GM12878 (cell line): ENCODE data around the gene TEAD4. TPM values are rescaled to one million over a fixed set of nuclear protein-coding genes. Genes with fewer than 3 reads are reported as not detected.

Experiments used
- ATAC-seq: fragments of 200-7000 bp; cut with Tn5 transposase; 3 replicates; pipeline ENCODE4 v1.9.1; 2020; ENCODE audit warnings: mild to moderate bottlenecking, moderate library complexity
- BruUV-seq: library from RNA; stranded (reverse); fragments of 400-500 nt; replicated peaks from 2 replicates; lab custom pipeline; 2021; lab: Mats Ljungman, UMichigan
- CTCF ChIA-PET: fragments of 300-600 bp; sonication (Branson Sonifier 250); formaldehyde crosslinking; extraction: SDS; loops from one replicate; lab custom pipeline; 2021; ENCODE audit warnings: inconsistent platforms; lab: Yijun Ruan, JAX
- POLR2A ChIA-PET: fragments of 350-600 bp; formaldehyde crosslinking; extraction: SDS; loops from one replicate; lab custom pipeline; 2021; ENCODE audit warnings: inconsistent platforms; lab: Charles Lee
- RAD21 ChIA-PET: fragments of 300-600 bp; sonication (Branson Sonifier 250); formaldehyde crosslinking; loops from one replicate; lab custom pipeline; 2023; ENCODE audit warnings: antibody characterized with exemption; ENCODE audit not compliant: unreplicated experiment; lab: Charles Lee
- SMC1A ChIA-PET: fragments of 300-600 bp; sonication (Branson Sonifier 250); formaldehyde crosslinking; loops from one replicate; lab custom pipeline; 2023; ENCODE audit not compliant: unreplicated experiment, uncharacterized antibody; lab: Charles Lee
- DNase-seq: peaks from one replicate; pipeline ENCODE4 v3.0.0-alpha.2; 2011; ENCODE audit warnings: low read depth, low spot score
- FAIRE-seq: peaks from 3 replicates; lab custom pipeline; 2011; peaks lifted over from hg19 to GRCh38; lab: Jason Lieb, UNC
- H2AFZ ChIP-seq: 2 replicates; pipeline ENCODE4 v1.6.0; 2011; ENCODE audit warnings: low read depth, low read length, control low read depth; ENCODE audit not compliant: control insufficient read depth
- H3K27ac ChIP-seq: 2 replicates; pipeline ENCODE4 v1.5.1; 2011; ENCODE audit warnings: control low read depth; ENCODE audit not compliant: control insufficient read depth, insufficient read depth
- H3K27me3 ChIP-seq, 2 experiments: replicated peaks in 1 of 2; 2 replicates each; pipeline versions ENCODE4 v1.6.0 to v1.6.1; 2011; ENCODE audit warnings: low read length in 1 of 2; ENCODE audit not compliant: control insufficient read depth in 2 of 2, insufficient read depth in 2 of 2
- H3K36me3 ChIP-seq, 2 experiments: 2 replicates each; pipeline ENCODE4 v1.5.1; 2011; ENCODE audit warnings: low read length in 1 of 2; ENCODE audit not compliant: control insufficient read depth in 2 of 2, insufficient read depth in 2 of 2
- H3K4me1 ChIP-seq: 2 replicates; pipeline ENCODE4 v1.6.1; 2011; ENCODE audit warnings: mild to moderate bottlenecking, low read length, moderate library complexity, mixed read lengths; ENCODE audit not compliant: control insufficient read depth, insufficient read depth
- H3K4me2 ChIP-seq: 2 replicates; pipeline ENCODE4 v1.6.0; 2011; ENCODE audit warnings: control low read depth; ENCODE audit not compliant: control insufficient read depth, insufficient read depth
- H3K4me3 ChIP-seq: fragments of 200-600 bp; sonication (generic); 2 replicates; pipeline ENCODE4 v1.5.1; 2016
- H3K79me2 ChIP-seq: 2 replicates; pipeline ENCODE4 v1.6.0; 2011; ENCODE audit warnings: low read length; ENCODE audit not compliant: control insufficient read depth, insufficient read depth
- H3K9ac ChIP-seq: 2 replicates; pipeline ENCODE4 v1.8.0; 2011; ENCODE audit warnings: low read length, control low read depth, mixed read lengths; ENCODE audit not compliant: control insufficient read depth, insufficient read depth
- H3K9me3 ChIP-seq: replicated peaks from 3 replicates; pipeline ENCODE4 v1.5.1; 2011; ENCODE audit warnings: mild to moderate bottlenecking, low read length; ENCODE audit not compliant: control insufficient read depth, insufficient read depth
- H4K20me1 ChIP-seq: 2 replicates; pipeline ENCODE4 v1.6.0; 2011; ENCODE audit not compliant: control insufficient read depth, insufficient read depth
- EGR1 ChIP-seq, 2 experiments: IDR thresholded peaks; 1 replicate in 1 of 2; 2 replicates in 1 of 2; pipeline ENCODE4 v1.6.1; 2011 to 2012; ENCODE audit warnings: low read depth in 2 of 2, low read length in 2 of 2, borderline replicate concordance in 1 of 2, mild to moderate bottlenecking in 1 of 2, moderate library complexity in 1 of 2
- MAX ChIP-seq: IDR thresholded peaks from 2 replicates; pipeline ENCODE4 v1.6.1; 2012; ENCODE audit warnings: low read depth, low read length, improper control_type of control experiment
- NRF1 ChIP-seq: conservative IDR thresholded peaks from 2 replicates; pipeline ENCODE4 v1.6.1; 2011; ENCODE audit warnings: mild to moderate bottlenecking, low read depth, low read length, improper control_type of control experiment
- PKNOX1 ChIP-seq: fragments of 450-650 bp; IDR thresholded peaks from 2 replicates; pipeline ENCODE4 v1.6.1; 2016; ENCODE audit warnings: mild to moderate bottlenecking
- TCF12 ChIP-seq: IDR thresholded peaks from 2 replicates; pipeline ENCODE4 v1.6.1; 2011; ENCODE audit warnings: low read depth, mild to moderate bottlenecking, low read length
- ZNF592 ChIP-seq: fragments of 450-650 bp; IDR thresholded peaks from 2 replicates; pipeline ENCODE4 v1.6.1; 2017; ENCODE audit warnings: mild to moderate bottlenecking, moderate library complexity
- WGBS: methylation state at CpG from one replicate; pipeline ENCODE4 v1.1.6; 2016; ENCODE audit warnings: low lambda C conversion rate; ENCODE audit not compliant: insufficient replicate concordance, insufficient coverage; ENCODE audit errors: missing lambda C conversion rate; 5-methylcytosine and 5-hydroxymethylcytosine counted together
- in situ Hi-C: fragments of 300-500 bp; cut with MboI; formaldehyde crosslinking; loops from 9 replicates; pipeline ENCODE4 v1.14.3; 2018; ENCODE audit warnings: mixed read lengths
- intact Hi-C: fragments of 100-400 bp; cut with micrococcal nuclease; formaldehyde crosslinking; loops from one replicate; pipeline ENCODE4 v1.14.2; 2022; ENCODE audit not compliant: unreplicated experiment
- polyA plus RNA-seq, 11 experiments: library from polyadenylated mRNA; depleted of rRNA in 4 of 11; unstranded in 6 of 11; stranded (reverse) in 5 of 11; fragments of >200 nt; fragmentation: Nextera tagmentation in 4 of 11; fragmentation: Illumina TruSeq in 1 of 11; extraction: Ambion mirVana in 4 of 11; extraction: Trizol in 1 of 11; gene quantifications; 1 replicate in 1 of 11; 2 replicates in 10 of 11; pipeline versions ENCODE4 v1.2.1 to v1.2.3, GENCODE V29; 2011 to 2016; ENCODE audit warnings: inconsistent platforms in 2 of 11, missing spikeins in 2 of 11, low read depth in 1 of 11
- total RNA-seq, 4 experiments: library from RNA; depleted of rRNA in 3 of 4; stranded (reverse); fragments of >200 nt in 3 of 4; fragmentation: Illumina TruSeq in 1 of 4; extraction: Trizol in 1 of 4; gene quantifications; 2 replicates each; pipeline versions ENCODE4 v1.2.1 to v1.2.3, GENCODE V29; 2013 to 2021

TEAD4 gene
- total and polyA plus RNA-seq, 10 of the 15 experiments (the other 5 are each of a cell fraction or from before 2014, with no cell fraction given): 0.04 to 0.68 (median 0.31) TPM; not detected in 4

GRCh38 chr12:2919249-2919648 lies 39.9 kb upstream of the TEAD4 start (continued):
- TF ChIP-seq ZNF592 (no peak), NRF1 (no peak), TCF12 (no peak), EGR1 (IDR thresholded peaks at IDR 0.05; ENCODE audit: borderline replicate concordance in 1 of 2, low read depth in 2 of 2, low read length in 2 of 2) (no peak)

- no peak overlapping the region for H3K27ac ChIP-seq
- H3K9ac ChIP-seq: no peak overlapping the region
- CTCF ChIA-PET: interaction anchor here (0.6 to 1.5 kb wide), 3 partner anchors 23 to 76 kb away, joined by 3 to 4 read pairs (median 3); no protein-coding TSS in a partner anchor
- no peaks in the 10 kb centered on the region for H4K20me1 ChIP-seq
- TF ChIP-seq PKNOX1: peak; percentile 56; the same call in 1 of the 2 replicates
- no peak for TF ChIP-seq MAX
- TF ChIP-seq, all 136 proteins: peak for 1
- Histone ChIP-seq H3K79me2 (no peaks in the 10 kb centered on the region), H3K4me3 (no peak overlapping the region), H3K4me2 (no peak overlapping the region), H2AFZ (no peak overlapping the region), H3K9me3 (no peaks in the 10 kb centered on the region), H3K27me3 (no peaks in the 10 kb centered on the region), H3K36me3 (peaks cover 0 to 2% of the 10 kb centered on the region in 2 experiments; a peak in 1 of 4 replicates), H3K4me1 (no peaks in the 10 kb centered on the region)
- FAIRE-seq (no peak), ATAC-seq (no peak), DNase-seq (no peak)
- intact Hi-C loops (no loop called here), in situ Hi-C loops (no loop called here)
- ChIA-PET SMC1A (no interaction called here), POLR2A (no interaction called here), RAD21 (no interaction called here)
- no TSS peak for BruUV-seq
- WGBS: 100% methylated on average over 2 of the region's 2 CpGs
These were observed 36.9 kb upstream of the TEAD4 start for GRCh38 chr12:2922329-2922728.
